Measurements from ENCODE around the gene NSMF. TPM values are rescaled to one million over a fixed set of nuclear protein-coding genes. Genes with fewer than 3 reads are reported as not detected.
A peak's percentile ranks its signal among the peaks of the same experiment; 100 is the strongest.

Gene NSMF
- total and polyA plus RNA-seq, 12 donors, result 5.3 to 29.3 (median 10.9) TPM

DNA sequence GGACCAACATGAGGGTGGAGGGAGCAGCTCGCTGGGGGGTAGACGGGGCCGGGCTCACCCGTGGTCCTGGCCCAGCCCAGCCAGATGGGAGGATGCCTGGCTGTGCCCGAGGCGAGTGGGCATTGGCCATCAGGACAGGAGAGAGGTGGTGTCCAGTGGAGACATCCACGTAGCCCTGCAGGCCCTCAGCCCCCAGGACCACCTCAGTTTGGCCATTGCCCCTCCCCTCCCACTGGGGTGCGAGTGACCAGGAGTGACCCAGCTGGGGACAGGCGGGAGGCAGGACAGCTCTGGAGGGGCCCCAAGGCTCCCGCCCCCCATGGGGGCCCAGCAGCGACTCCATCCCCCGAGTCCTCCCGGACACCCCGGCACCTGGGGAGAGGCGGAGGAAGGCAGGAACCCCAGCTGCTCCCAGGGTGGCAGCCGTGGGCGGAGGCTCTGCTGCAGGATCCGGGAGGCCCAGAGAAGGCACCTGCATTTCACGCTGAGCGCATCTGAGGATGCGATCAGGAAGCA lies 27.7 kb downstream of the NSMF start:
- ATAC-seq, result no peak
- intact Hi-C loops (cut with DNase I), result loop anchor here in 1 of 10 donors (10.0 kb wide), 1 partner anchor 93 kb away; no protein-coding TSS in a partner anchor

DNA sequence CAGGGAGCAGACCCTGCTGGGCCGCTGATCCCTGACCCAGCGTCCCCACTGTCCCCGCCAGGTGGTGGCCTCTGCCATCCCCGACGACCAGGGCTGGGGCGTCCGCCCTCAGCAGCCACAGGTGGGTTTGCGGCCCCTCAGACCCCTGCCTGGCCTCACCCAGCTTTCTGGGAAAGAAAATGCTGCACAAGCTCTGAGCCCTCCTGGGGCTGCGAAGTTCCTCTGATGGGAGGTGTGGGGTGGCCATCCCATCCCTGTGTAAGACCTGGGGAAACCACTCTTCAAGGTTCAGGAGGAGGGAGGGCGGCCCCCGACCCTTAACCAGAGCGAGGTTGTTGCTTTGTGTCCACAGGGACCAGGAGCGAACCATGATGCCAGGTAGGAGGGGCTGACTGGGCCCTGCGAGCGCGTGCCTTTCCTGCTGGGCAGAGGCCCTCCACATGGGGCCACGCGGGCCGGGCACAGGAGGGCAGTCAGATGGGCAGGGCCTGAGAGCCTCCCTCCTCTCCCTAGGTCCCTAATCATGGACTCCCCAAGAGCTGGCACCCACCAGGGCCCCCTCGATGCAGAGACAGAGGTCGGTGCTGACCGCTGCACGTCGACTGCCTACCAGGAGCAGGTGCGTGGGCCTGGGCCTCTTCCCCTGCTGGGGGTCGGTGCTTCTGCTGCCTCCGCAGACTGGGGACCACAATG lies 28.3 kb downstream of the NSMF start:
- no peak for ATAC-seq
- no peak overlapping the region for H3K27ac ChIP-seq
- TF ChIP-seq, protein P1, sequence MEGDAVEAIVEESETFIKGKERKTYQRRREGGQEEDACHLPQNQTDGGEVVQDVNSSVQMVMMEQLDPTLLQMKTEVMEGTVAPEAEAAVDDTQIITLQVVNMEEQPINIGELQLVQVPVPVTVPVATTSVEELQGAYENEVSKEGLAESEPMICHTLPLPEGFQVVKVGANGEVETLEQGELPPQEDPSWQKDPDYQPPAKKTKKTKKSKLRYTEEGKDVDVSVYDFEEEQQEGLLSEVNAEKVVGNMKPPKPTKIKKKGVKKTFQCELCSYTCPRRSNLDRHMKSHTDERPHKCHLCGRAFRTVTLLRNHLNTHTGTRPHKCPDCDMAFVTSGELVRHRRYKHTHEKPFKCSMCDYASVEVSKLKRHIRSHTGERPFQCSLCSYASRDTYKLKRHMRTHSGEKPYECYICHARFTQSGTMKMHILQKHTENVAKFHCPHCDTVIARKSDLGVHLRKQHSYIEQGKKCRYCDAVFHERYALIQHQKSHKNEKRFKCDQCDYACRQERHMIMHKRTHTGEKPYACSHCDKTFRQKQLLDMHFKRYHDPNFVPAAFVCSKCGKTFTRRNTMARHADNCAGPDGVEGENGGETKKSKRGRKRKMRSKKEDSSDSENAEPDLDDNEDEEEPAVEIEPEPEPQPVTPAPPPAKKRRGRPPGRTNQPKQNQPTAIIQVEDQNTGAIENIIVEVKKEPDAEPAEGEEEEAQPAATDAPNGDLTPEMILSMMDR (IDR thresholded peaks at IDR 0.05), result no peak
- peak in 1 of 2 donors; percentile 4 for DNase-seq
- intact Hi-C loops (cut with DNase I), result loop anchor here in 1 of 10 donors (10.0 kb wide), 1 partner anchor 94 kb away; no protein-coding TSS in a partner anchor
- peaks cover 0 to 2% (median 0%) of the 10 kb centered on the region in 9 donors for H3K4me1 ChIP-seq
- H3K36me3 ChIP-seq, result no peaks in the 10 kb centered on the region
- no peak overlapping the region for H3K4me3 ChIP-seq
- 84 to 86% methylated on average over 27 of the region's 27 CpGs for WGBS, 2 donors
- no peaks in the 10 kb centered on the region for H3K9me3 ChIP-seq
- H3K27me3 ChIP-seq, result no peaks in the 10 kb centered on the region

More for the DNA sequence above, 27.7 kb downstream of the NSMF start:
- Histone ChIP-seq H3K9me3 (no peaks in the 10 kb centered on the region), H3K4me1 (peaks cover 0 to 5% (median 0%) of the 10 kb centered on the region in 9 donors), H3K27me3 (no peaks in the 10 kb centered on the region), H3K4me3 (no peak overlapping the region), H3K27ac (no peak overlapping the region), H3K36me3 (no peaks in the 10 kb centered on the region)
- DNase-seq, result peak in 1 of 2 donors; percentile 8
- WGBS, 2 donors, result 81 to 87% methylated on average over 21 of the region's 21 CpGs
- TF ChIP-seq, protein P1 (IDR thresholded peaks at IDR 0.05), result no peak

DNA sequence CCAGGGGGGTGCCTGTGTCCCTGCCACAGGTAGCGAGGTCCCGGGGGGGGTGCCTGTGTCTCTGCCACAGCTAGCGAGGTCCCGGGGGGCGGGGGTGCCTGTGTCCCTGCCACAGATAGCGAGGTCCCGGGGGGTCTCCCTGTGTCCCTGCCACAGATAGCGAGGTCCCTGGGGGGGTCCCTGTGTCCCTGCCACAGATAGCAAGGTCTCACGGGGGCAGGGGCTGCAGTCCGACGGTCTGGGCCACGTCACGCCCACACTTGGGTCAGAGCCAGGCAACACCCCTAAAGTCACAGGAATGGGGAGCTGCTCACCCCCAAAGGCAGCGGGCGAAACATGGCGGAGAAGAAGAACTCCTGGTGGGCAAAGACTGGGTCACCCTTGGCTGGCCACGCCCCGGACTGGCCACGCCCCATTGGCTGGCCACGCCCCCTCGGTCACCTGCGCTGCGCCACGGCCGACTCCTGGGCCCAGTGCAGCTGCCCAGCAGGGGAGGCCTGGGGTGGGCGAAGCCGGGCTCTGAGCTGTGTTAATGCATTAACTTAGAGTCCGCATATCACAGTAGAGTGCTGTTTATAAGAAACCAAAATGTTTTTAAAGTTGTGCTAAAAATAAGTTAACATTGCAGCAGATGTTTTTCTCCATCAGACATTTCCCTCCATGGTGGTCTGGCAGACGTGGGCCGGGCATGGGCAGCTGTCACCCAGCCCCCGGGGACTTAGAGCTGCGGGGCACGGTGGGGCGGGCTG lies 29.0 kb downstream of the NSMF start:
- Histone ChIP-seq H3K4me3 (no peak overlapping the region), H3K27ac (no peak overlapping the region), H3K9me3 (no peaks in the 10 kb centered on the region), H3K4me1 (peaks cover 0 to 8% (median 2%) of the 10 kb centered on the region in 9 donors), H3K27me3 (no peaks in the 10 kb centered on the region), H3K36me3 (no peaks in the 10 kb centered on the region)
- DNase-seq (peak in 1 of 2 donors; percentile 13), ATAC-seq (no peak)
- intact Hi-C loops (cut with DNase I), result loop anchor here in 3 of 10 donors (10.0 kb wide), 1 partner anchor 95 kb away; no protein-coding TSS in a partner anchor
- 64 to 68% methylated on average over 32 to 34 of the region's 34 CpGs for WGBS, 2 donors
- TF ChIP-seq, protein P1 (IDR thresholded peaks at IDR 0.05), result no peak

DNA sequence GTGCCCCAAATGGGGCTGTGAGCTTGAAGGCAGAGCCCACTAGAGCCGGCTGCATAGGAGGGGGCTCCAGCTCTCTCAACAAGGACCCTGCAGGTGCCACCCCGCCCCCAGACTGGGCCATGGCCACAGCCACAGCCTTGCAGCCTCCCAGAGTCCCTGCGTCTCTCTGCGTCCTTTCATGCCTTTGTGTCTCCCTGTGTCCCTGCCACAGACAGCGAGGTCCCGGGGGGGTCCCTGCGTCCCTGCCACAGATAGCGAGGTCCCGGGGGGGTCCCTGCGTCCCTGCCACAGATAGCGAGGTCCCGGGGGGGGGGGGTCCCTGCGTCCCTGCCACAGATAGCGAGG lies 29.6 kb downstream of the NSMF start:
- H3K9me3 ChIP-seq, result no peaks in the 10 kb centered on the region
- WGBS, 2 donors, result 74 to 75% methylated on average over 14 of the region's 14 CpGs
- TF ChIP-seq, protein P1 (IDR thresholded peaks at IDR 0.05), result no peak
- ATAC-seq (no peak), DNase-seq (peak in 1 of 2 donors; percentile 12)
- no peaks in the 10 kb centered on the region for H3K36me3 ChIP-seq
- intact Hi-C loops (cut with DNase I), result loop anchor here in 2 of 10 donors (10.0 kb wide), 1 partner anchor 95 kb away; no protein-coding TSS in a partner anchor
- H3K4me1 ChIP-seq, result peaks cover 0 to 14% (median 7%) of the 10 kb centered on the region in 9 donors
- H3K27me3 ChIP-seq, result no peaks in the 10 kb centered on the region
- H3K27ac ChIP-seq, result no peak overlapping the region
- no peak overlapping the region for H3K4me3 ChIP-seq
